K562 (cell line): ENCODE data around the gene TBC1D1.

Experiments
- CBFB ChIP-seq: sonication (generic); formaldehyde crosslinking; IDR thresholded peaks from 2 replicates; pipeline ENCODE4 v1.4.0; 2020; ENCODE audit warnings: mild to moderate bottlenecking, missing genetic modification reagents
- CBX5 ChIP-seq: IDR thresholded peaks from 2 replicates; pipeline ENCODE4 v1.6.1; 2014; ENCODE audit warnings: low read depth, borderline replicate concordance
- CEBPB ChIP-seq: fragments of 450-650 bp; IDR thresholded peaks from 2 replicates; pipeline ENCODE4 v1.6.1; 2016; ENCODE audit warnings: missing genetic modification characterization, missing compliant biosample characterization
- EZH2 ChIP-seq: IDR thresholded peaks from 2 replicates; pipeline ENCODE4 v1.6.1; 2012; ENCODE audit warnings: low read depth, mild to moderate bottlenecking, inconsistent platforms, low read length, borderline replicate concordance
- FOXP4 ChIP-seq: sonication (generic); formaldehyde crosslinking; IDR thresholded peaks from 2 replicates; pipeline ENCODE4 v1.8.0; 2022; ENCODE audit warnings: mild to moderate bottlenecking, missing genetic modification reagents, borderline replicate concordance
- MIER1 ChIP-seq: fragments of 450-650 bp; IDR thresholded peaks from 2 replicates; pipeline ENCODE4 v1.6.1; 2016; ENCODE audit warnings: antibody characterized with exemption, mild to moderate bottlenecking, low read depth
- MTA1 ChIP-seq: fragments of 450-650 bp; IDR thresholded peaks from 2 replicates; pipeline ENCODE4 v1.6.1; 2017; ENCODE audit warnings: borderline replicate concordance
- PHB2 ChIP-seq: fragments of 450-650 bp; IDR thresholded peaks from 2 replicates; pipeline ENCODE4 v1.6.1; 2017; ENCODE audit warnings: low read depth
- POLR2B ChIP-seq: fragments of 450-650 bp; IDR thresholded peaks from 2 replicates; pipeline ENCODE4 v1.6.1; 2018; ENCODE audit warnings: low read depth; ENCODE audit not compliant: partially characterized antibody
- SIN3B ChIP-seq: fragments of 450-650 bp; IDR thresholded peaks from 2 replicates; pipeline ENCODE4 v1.6.1; 2017; ENCODE audit warnings: low read depth, mild to moderate bottlenecking, moderate library complexity
- TAF15 ChIP-seq: fragments of 200-400 bp; formaldehyde crosslinking; IDR thresholded peaks from 2 replicates; pipeline ENCODE4 v1.6.1; 2017; ENCODE audit warnings: mild to moderate bottlenecking, low read depth, low read length, moderate library complexity
- TCF7L2 ChIP-seq: fragments of 150-350 bp; IDR thresholded peaks from 2 replicates; pipeline ENCODE4 v1.6.1; 2016; ENCODE audit warnings: low read depth, mild to moderate bottlenecking, low read length, moderate library complexity
- ZNF24 ChIP-seq: fragments of 450-650 bp; IDR thresholded peaks from 2 replicates; pipeline ENCODE4 v1.6.1; 2016
- ZNF324 ChIP-seq: fragments of 250-450 bp; sonication (Bioruptor Pico); IDR thresholded peaks from 2 replicates; pipeline ENCODE4 v1.4.0; 2020; ENCODE audit warnings: mild to moderate bottlenecking

DNA sequence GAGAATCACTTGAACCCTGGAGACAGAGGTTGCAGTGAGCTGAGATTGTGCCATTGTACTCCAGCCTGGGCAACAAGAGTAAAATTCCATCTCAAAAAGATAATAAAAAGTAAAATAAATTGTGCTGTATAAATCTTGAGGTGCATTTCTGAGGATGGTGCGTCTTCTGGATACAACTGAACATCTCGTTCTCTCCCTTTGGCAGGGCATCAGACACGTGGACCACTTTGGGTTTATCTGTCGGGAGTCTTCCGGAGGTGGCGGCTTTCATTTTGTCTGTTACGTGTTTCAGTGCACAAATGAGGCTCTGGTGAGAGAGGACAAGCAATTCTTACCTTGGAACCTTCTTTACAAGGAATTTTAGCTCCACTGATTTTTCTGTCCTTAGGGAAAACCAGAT, 129.5 kb downstream of the TBC1D1 start:
- TF ChIP-seq CEBPB (tag) (no peak), TAF15 (no peak), TCF7L2 (no peak), FOXP4 (CRISPR knock-in tag) (no peak), MTA1 (no peak), EZH2 (no peak), SIN3B (no peak), CBFB (no peak), POLR2B (no peak), MIER1 (no peak), CBX5 (no peak), ZNF324 (CRISPR knock-in tag) (no peak), PHB2 (no peak), ZNF24 (no peak)
